Vagina (tissue), 2 donors: Measurements from ENCODE around the gene TTC38. TPM values are rescaled to one million over a fixed set of nuclear protein-coding genes. Genes with fewer than 3 reads are reported as not detected.

ENCODE experiments used
- DNase-seq, 2 donors: peaks; one replicate each; pipeline ENCODE4 v3.0.0-alpha.2; 2017; ENCODE audit errors: extremely low spot score in 2 of 2
- H3K27ac ChIP-seq: fragments of 200-600 bp; sonication (generic); one replicate; pipeline ENCODE4 v1.5.1; 2019
- H3K27me3 ChIP-seq: fragments of 200-600 bp; sonication (generic); one replicate; pipeline ENCODE4 v1.5.1; 2019
- H3K36me3 ChIP-seq, 2 donors: fragments of 200-600 bp; sonication (generic); one replicate each; pipeline ENCODE4 v1.5.1; 2017 to 2019
- H3K4me1 ChIP-seq: fragments of 200-600 bp; sonication (generic); one replicate; pipeline ENCODE4 v1.5.1; 2019
- H3K4me3 ChIP-seq, 2 donors: fragments of 200-600 bp; sonication (generic); 1 replicate in 1 of 2; 2 replicates in 1 of 2; pipeline ENCODE4 v1.5.1; 2016 to 2019
- H3K9me3 ChIP-seq: fragments of 200-600 bp; sonication (generic); one replicate; pipeline ENCODE4 v1.5.1; 2019
- POLR2A ChIP-seq, 2 donors: fragments of 450-650 bp; IDR thresholded peaks; one replicate each; pipeline ENCODE4 v1.6.1; 2017; ENCODE audit warnings: antibody characterized with exemption in 2 of 2, mild to moderate bottlenecking in 2 of 2, moderate library complexity in 2 of 2
- POLR2AphosphoS5 ChIP-seq, 2 donors: sonication (generic); formaldehyde crosslinking; IDR thresholded peaks; one replicate each; pipeline ENCODE4 v1.9.0; 2017; ENCODE audit warnings: antibody characterized with exemption in 2 of 2, mild to moderate bottlenecking in 2 of 2, low read depth in 1 of 2; ENCODE audit not compliant: insufficient read depth in 1 of 2
- intact Hi-C: fragments of 100-400 bp; cut with DNase I; formaldehyde crosslinking; loops from one replicate; pipeline ENCODE4 v1.15.1; 2023
- total RNA-seq: library from RNA; depleted of rRNA; stranded (reverse); fragments of >200 nt; gene quantifications from one replicate; pipeline ENCODE4 v1.2.3, GENCODE V29; 2016
- TF ChIP-seq, protein P1 (sequence below), 3 experiments: fragments of 450-650 bp in 2 of 3; fragments of 200-600 bp in 1 of 3; sonication (generic) in 1 of 3; IDR thresholded peaks; one replicate each; pipeline ENCODE4 v1.5.1; 2017 to 2019; ENCODE audit warnings: antibody characterized with exemption in 3 of 3, mild to moderate bottlenecking in 2 of 3, moderate library complexity in 2 of 3

The TTC38 gene
- total RNA-seq, 1 donor from 2014 or later: 58.7 TPM

DNA sequence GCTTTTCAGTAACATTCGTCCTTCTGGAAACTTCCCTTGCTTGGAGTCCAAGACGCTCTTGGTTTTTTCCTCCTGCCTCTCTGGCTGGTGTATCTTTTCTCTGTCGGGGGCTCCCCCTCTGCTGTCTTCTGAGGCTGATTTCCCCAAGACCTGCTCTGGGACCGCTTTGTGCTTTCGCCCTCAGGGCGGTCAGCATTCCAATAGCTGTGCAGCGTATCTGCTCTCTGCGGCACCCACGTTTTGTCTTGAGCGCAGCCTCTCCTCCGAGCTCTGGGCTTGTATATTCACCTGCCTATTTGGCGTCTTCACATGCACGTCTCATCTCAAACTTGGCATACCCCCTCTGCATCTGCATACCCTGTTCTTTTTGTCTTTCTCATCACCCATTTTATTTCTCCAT is 31.3 kb downstream of the TTC38 start:
- Histone ChIP-seq H3K4me1 (peaks cover 20% of the 10 kb centered on the region), H3K36me3 (no peaks in the 10 kb centered on the region)
- intact Hi-C loops: loop anchor here (5.0 to 10.0 kb wide), 2 partner anchors 177 to 304 kb away; no protein-coding TSS in a partner anchor

DNA sequence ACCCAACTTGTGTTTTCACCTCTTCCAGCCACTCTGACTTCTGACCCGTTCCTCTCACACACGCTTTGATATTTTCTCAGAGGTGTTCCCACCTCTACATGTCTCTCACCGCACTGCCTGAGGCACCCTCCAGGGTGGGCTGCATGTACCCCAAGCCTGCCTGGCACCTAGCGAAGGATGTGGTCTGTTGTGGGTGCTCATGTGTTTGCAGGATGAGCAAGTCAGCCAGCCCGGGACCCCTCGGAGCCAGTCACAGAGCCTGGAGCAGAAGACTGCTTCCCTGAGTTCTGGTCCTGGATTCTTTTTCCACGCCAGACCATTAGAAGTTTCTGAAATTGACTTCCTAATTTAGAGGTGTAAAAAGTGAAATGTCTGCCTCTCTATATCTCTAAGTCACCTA is 32.7 kb downstream of the TTC38 start:
- no peaks in the 10 kb centered on the region for H3K27me3 ChIP-seq
- intact Hi-C loops: no loop called here
- H3K27ac ChIP-seq: no peak overlapping the region
- peaks cover 18% of the 10 kb centered on the region for H3K4me1 ChIP-seq
- H3K36me3 ChIP-seq: no peaks in the 10 kb centered on the region
- DNase-seq: no peak
- no peaks in the 10 kb centered on the region for H3K9me3 ChIP-seq
- no peak for TF ChIP-seq POLR2AphosphoS5 (IDR thresholded peaks at IDR 0.05; ENCODE audit: insufficient read depth in 1 of 2, low read depth in 1 of 2)
- TF ChIP-seq POLR2A (IDR thresholded peaks at IDR 0.05): no peak
- TF ChIP-seq, protein P1, sequence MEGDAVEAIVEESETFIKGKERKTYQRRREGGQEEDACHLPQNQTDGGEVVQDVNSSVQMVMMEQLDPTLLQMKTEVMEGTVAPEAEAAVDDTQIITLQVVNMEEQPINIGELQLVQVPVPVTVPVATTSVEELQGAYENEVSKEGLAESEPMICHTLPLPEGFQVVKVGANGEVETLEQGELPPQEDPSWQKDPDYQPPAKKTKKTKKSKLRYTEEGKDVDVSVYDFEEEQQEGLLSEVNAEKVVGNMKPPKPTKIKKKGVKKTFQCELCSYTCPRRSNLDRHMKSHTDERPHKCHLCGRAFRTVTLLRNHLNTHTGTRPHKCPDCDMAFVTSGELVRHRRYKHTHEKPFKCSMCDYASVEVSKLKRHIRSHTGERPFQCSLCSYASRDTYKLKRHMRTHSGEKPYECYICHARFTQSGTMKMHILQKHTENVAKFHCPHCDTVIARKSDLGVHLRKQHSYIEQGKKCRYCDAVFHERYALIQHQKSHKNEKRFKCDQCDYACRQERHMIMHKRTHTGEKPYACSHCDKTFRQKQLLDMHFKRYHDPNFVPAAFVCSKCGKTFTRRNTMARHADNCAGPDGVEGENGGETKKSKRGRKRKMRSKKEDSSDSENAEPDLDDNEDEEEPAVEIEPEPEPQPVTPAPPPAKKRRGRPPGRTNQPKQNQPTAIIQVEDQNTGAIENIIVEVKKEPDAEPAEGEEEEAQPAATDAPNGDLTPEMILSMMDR (IDR thresholded peaks at IDR 0.05): no peak
- no peak overlapping the region for H3K4me3 ChIP-seq

More for the DNA sequence above, 31.3 kb downstream of the TTC38 start:
- Histone ChIP-seq H3K27me3 (no peaks in the 10 kb centered on the region), H3K27ac (no peak overlapping the region), H3K9me3 (no peaks in the 10 kb centered on the region), H3K4me3 (no peak overlapping the region)
- no peak for TF ChIP-seq POLR2A (IDR thresholded peaks at IDR 0.05)
- no peak for TF ChIP-seq POLR2AphosphoS5 (IDR thresholded peaks at IDR 0.05; ENCODE audit: insufficient read depth in 1 of 2, low read depth in 1 of 2)
- TF ChIP-seq, protein P1 (IDR thresholded peaks at IDR 0.05): no peak
- no peak for DNase-seq

DNA sequence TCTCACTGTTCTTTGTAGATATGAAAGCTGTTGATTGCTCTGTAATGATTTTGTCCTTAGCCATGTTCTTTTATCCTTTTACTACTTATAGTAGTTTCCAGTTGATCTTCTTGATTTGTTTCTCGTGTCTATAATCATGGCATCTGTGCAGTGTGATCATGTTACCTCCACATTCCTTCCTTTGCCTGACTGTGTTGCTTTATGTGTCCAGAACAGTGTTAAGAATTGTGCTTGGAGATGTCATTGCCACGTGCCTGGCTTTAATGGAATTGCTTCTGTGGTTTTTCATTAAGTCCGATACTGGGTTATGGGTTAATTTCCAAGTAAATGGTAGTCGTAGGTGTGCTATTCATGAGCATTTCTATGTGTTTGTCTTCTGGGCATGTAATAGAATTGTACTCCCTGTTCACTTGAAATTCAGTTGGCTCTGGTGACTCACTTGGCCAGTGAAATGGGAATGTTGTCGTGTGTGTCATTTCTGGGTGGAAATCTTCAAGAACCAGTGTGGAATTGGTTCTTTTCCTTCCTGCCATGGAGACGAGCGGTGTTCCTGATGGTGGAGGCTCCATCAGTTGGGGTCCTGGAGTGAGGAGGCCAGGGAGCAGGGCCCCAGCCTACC is 35.6 kb downstream of the TTC38 start:
- H3K4me1 ChIP-seq: no peaks in the 10 kb centered on the region

DNA sequence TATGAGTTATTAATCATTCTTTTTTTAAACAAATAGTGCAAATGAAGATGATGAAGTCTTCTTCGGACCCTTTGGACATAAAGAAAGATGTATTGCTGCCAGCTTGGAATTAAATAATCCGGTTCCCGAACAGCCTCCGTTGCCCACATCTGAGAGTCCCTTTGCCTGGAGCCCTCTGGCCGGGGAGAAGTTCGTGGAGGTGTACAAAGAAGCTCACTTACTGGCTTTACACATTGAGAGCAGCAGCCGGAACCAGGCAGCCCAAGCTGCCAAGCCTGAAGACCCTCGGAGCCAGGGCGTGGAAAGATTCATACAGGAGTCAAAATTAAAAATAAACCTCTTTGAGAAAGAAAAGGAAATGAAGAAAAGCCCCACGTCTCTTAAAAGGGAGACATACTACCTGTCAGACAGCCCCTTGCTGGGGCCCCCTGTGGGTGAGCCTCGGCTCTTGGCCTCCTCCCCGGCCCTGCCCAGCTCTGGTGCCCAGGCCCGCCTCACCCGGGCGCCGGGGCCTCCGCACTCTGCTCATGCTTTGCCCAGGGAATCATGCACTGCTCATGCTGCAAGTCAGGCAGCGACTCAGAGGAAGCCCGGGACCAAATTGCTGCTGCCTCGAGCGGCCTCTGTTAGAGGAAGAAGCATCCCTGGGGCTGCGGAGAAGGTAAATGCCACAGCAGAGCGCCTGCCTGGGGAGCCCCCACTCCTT is 40.6 kb downstream of the TTC38 start:
- Histone ChIP-seq H3K27ac (no peak overlapping the region), H3K9me3 (no peaks in the 10 kb centered on the region), H3K27me3 (no peaks in the 10 kb centered on the region), H3K36me3 (no peaks in the 10 kb centered on the region), H3K4me1 (no peaks in the 10 kb centered on the region), H3K4me3 (no peak overlapping the region)
- no peak for DNase-seq
- intact Hi-C loops: no loop called here
- TF ChIP-seq POLR2A (IDR thresholded peaks at IDR 0.05) (no peak), POLR2AphosphoS5 (IDR thresholded peaks at IDR 0.05; ENCODE audit: insufficient read depth in 1 of 2, low read depth in 1 of 2) (no peak)
- TF ChIP-seq, protein P1 (IDR thresholded peaks at IDR 0.05): no peak

More for the DNA sequence above, 35.6 kb downstream of the TTC38 start:
- TF ChIP-seq, protein P1 (IDR thresholded peaks at IDR 0.05): no peak
- TF ChIP-seq POLR2AphosphoS5 (IDR thresholded peaks at IDR 0.05; ENCODE audit: insufficient read depth in 1 of 2, low read depth in 1 of 2) (no peak), POLR2A (IDR thresholded peaks at IDR 0.05) (no peak)
- H3K4me3 ChIP-seq: no peak overlapping the region
- intact Hi-C loops: no loop called here
- no peak for DNase-seq
- no peaks in the 10 kb centered on the region for H3K9me3 ChIP-seq
- H3K27me3 ChIP-seq: no peaks in the 10 kb centered on the region
- H3K36me3 ChIP-seq: no peaks in the 10 kb centered on the region
- no peak overlapping the region for H3K27ac ChIP-seq
